Breast epithelium (tissue), 3 donors: ENCODE measurements around the gene GPR107.

Experiments
- CTCF ChIP-seq, 3 donors: fragments of 450-650 bp; IDR thresholded peaks; one replicate each; pipeline ENCODE4 v1.5.1; 2016 to 2017; ENCODE audit warnings: antibody characterized with exemption in 3 of 3, mild to moderate bottlenecking in 3 of 3, moderate library complexity in 3 of 3
- POLR2A ChIP-seq: fragments of 450-650 bp; IDR thresholded peaks from one replicate; pipeline ENCODE4 v1.6.1; 2016; ENCODE audit warnings: antibody characterized with exemption, mild to moderate bottlenecking, moderate library complexity
- POLR2AphosphoS5 ChIP-seq, 3 donors: sonication (generic); formaldehyde crosslinking; IDR thresholded peaks; one replicate each; pipeline ENCODE4 v1.6.1; 2017; ENCODE audit warnings: antibody characterized with exemption in 3 of 3

DNA sequence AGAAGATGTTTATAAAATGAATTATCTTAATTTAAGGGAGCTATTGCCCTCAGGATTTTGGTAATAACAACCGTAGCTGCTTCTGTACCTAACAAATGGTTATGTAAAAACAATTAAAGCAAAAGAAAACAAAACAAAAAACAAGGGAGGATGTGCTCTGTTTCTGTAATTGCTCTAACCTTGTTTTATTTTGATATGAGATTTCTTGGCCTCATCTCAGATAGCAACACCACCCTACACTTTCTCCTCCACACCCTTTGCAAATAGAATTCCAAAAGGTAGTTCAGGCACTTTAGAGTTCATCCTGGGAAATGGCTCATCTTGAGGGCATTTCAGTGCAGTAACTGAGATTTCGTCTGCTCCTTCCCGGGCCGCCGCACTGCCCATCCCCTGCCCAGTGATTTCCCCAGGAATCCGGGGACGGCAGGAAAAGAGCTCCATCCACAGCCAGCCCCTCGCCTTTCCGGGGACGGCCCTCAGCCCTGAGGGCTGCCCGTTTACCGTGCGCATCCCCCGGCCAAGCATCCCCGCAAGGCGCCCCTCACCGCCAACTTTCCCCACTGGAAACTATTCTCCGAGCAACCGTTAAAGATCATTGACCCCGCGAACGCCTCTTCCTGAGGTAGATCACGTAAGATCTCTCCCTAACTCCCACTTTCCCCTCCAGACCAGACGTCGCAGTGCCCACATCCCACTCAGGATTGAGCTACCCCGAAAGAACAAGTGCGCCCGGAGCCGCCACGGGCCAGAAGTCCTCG lies 11.9 kb upstream of the GPR107 start:
- TF ChIP-seq CTCF (IDR thresholded peaks at IDR 0.05) (no peak), POLR2A (no peak), POLR2AphosphoS5 (IDR thresholded peaks at IDR 0.05) (no peak)
